Measurements from ENCODE around the gene PPIA.

DNA sequence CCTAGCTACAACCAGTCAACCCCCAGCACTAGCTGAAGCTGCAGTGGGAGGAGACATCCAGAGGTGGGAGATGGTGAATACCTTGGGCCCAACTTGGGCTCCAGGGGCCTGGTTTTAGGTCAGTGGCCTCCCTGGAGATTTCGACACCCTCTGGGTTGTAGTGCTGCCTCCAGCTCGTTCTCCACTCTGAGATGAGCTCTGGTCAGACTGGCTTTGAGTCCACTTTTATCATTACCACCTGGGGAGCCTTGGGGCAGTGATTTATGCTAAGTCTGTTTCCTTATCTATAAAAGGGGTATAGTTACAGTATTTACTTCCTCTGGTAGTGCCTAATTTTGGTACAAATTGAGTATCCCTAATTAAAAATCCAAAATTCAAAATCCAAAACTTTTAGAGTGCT, 22.8 kb downstream of the PPIA start:
- TF ChIP-seq, protein P1, sequence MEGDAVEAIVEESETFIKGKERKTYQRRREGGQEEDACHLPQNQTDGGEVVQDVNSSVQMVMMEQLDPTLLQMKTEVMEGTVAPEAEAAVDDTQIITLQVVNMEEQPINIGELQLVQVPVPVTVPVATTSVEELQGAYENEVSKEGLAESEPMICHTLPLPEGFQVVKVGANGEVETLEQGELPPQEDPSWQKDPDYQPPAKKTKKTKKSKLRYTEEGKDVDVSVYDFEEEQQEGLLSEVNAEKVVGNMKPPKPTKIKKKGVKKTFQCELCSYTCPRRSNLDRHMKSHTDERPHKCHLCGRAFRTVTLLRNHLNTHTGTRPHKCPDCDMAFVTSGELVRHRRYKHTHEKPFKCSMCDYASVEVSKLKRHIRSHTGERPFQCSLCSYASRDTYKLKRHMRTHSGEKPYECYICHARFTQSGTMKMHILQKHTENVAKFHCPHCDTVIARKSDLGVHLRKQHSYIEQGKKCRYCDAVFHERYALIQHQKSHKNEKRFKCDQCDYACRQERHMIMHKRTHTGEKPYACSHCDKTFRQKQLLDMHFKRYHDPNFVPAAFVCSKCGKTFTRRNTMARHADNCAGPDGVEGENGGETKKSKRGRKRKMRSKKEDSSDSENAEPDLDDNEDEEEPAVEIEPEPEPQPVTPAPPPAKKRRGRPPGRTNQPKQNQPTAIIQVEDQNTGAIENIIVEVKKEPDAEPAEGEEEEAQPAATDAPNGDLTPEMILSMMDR (IDR thresholded peaks at IDR 0.05): no peak
- no peak for TF ChIP-seq ZFX (IDR thresholded peaks at IDR 0.05; ENCODE audit: borderline replicate concordance)

Measured in 22Rv1 (cell line).